Muscle layer of colon (tissue), 2 donors: ENCODE data around the gene CLDND1.

Experiments used
- H3K27ac ChIP-seq: one replicate; pipeline ENCODE4 v1.7.0; 2013; ENCODE audit warnings: low read depth, mild to moderate bottlenecking, low read length, moderate library complexity
- H3K27me3 ChIP-seq, 2 donors: one replicate each; pipeline ENCODE4 v1.7.0; 2013; ENCODE audit warnings: low read length in 2 of 2, mild to moderate bottlenecking in 2 of 2; ENCODE audit not compliant: insufficient read depth in 2 of 2, control insufficient read depth in 1 of 2
- H3K36me3 ChIP-seq: one replicate; pipeline ENCODE4 v1.7.0; 2013; ENCODE audit warnings: mild to moderate bottlenecking, low read length; ENCODE audit not compliant: insufficient read depth
- H3K4me1 ChIP-seq: one replicate; pipeline ENCODE4 v1.7.0; 2013; ENCODE audit warnings: mild to moderate bottlenecking, low read length; ENCODE audit not compliant: insufficient read depth
- H3K4me3 ChIP-seq, 2 donors: one replicate each; pipeline ENCODE4 v1.7.0; 2013; ENCODE audit warnings: low read length in 2 of 2, low read depth in 1 of 2, mild to moderate bottlenecking in 1 of 2, moderate library complexity in 1 of 2
- H3K9ac ChIP-seq: one replicate; pipeline ENCODE4 v1.7.0; 2013; ENCODE audit warnings: low read length
- H3K9me3 ChIP-seq: one replicate; pipeline ENCODE4 v1.7.0; 2013; ENCODE audit warnings: mild to moderate bottlenecking, low read length
- donor health status: abdominal sarcoma.
- donor health status: Adenocarcinoma of cecum.

CLDND1 gene

DNA sequence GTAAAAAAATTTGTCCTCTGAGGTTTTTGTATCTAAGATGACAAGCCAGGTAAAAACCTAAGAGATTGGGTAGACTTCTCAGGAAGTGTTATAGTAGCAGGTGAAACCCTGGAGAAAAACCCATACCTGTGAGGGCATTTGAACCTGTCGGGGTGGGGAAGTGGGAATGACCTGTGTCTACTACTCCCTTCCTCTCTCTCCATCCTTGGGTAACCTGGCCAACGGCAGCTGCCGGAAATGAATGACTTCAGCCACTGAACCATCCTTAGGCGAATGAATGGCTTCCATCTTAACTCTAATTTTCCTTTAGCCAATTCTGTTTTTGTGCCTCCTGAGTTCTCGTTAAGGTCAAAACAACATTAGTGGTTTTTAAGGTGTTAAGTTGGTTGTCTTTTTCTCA, 25.8 kb upstream of the CLDND1 start:
- H3K4me3 ChIP-seq: no peak overlapping the region
- no peak overlapping the region for H3K9ac ChIP-seq
- no peaks in the 10 kb centered on the region for H3K36me3 ChIP-seq
- H3K27me3 ChIP-seq: no peaks in the 10 kb centered on the region
- no peak overlapping the region for H3K27ac ChIP-seq
- H3K4me1 ChIP-seq: no peaks in the 10 kb centered on the region
- no peaks in the 10 kb centered on the region for H3K9me3 ChIP-seq

DNA sequence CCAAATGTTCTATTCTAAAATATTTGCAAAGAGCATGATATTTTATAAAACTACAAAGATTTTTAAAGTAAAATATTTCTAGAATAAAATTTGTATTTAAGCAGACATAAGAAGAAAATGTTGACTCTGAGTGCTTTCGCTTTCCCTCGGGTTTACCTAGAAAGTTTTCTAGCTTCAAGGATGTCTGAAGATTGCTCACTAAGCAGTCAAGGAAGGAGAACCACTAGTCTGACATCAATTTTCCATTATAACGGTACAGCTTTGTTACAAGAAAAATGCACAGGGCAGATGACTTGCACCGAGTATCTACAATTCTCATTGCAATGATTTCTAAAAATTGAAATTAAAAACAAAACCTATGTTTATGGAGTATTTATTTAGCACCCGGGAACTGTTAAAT, 23.2 kb upstream of the CLDND1 start:
- Histone ChIP-seq H3K27me3 (no peaks in the 10 kb centered on the region), H3K4me1 (no peaks in the 10 kb centered on the region), H3K9me3 (no peaks in the 10 kb centered on the region), H3K27ac (no peak overlapping the region), H3K4me3 (no peak overlapping the region), H3K36me3 (no peaks in the 10 kb centered on the region), H3K9ac (no peak overlapping the region)

DNA sequence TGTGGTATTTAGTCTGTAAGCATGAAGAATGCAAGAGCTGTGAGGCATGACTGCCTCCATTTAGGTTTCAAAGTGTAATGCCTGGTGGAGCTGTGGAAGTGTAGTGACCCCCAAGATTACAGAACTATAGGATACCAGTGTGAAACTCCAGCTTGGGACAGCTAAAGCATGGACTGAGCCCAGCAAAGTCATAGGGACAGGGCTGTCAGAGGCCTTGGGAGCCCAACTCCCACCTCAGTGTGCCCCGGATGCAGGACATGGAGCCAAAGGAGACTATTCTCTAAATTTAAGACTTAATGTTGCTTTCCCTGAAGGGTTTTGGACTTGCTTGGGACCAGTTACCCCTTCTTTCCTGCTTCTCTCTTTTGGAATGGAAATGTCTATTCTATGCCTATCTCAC, 19.9 kb upstream of the CLDND1 start:
- no peaks in the 10 kb centered on the region for H3K36me3 ChIP-seq
- no peak overlapping the region for H3K27ac ChIP-seq
- no peaks in the 10 kb centered on the region for H3K27me3 ChIP-seq
- no peaks in the 10 kb centered on the region for H3K9me3 ChIP-seq
- H3K4me3 ChIP-seq: no peak overlapping the region
- H3K9ac ChIP-seq: no peak overlapping the region
- H3K4me1 ChIP-seq: no peaks in the 10 kb centered on the region

DNA sequence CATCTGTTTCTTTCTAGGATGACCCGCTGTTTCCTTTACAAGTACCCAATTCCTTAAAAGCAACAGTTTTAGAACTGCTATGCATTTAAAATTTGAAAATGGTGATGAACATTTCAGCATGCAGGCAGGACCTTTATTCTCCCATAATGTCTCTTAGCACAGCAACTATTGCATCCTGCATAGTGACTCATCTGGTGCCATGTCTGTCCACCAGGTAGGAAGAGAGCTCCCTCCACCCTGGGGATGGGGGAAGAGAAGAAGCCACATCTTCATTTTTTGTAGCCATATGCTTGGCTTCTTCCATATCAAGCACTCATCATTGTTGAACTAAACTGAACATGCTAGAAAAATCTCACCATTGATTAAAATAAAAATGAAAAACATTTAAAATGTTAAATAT, 19.0 kb upstream of the CLDND1 start:
- Histone ChIP-seq H3K9me3 (no peaks in the 10 kb centered on the region), H3K4me1 (no peaks in the 10 kb centered on the region), H3K9ac (no peak overlapping the region), H3K36me3 (no peaks in the 10 kb centered on the region), H3K27me3 (no peaks in the 10 kb centered on the region), H3K4me3 (no peak overlapping the region), H3K27ac (no peak overlapping the region)

DNA sequence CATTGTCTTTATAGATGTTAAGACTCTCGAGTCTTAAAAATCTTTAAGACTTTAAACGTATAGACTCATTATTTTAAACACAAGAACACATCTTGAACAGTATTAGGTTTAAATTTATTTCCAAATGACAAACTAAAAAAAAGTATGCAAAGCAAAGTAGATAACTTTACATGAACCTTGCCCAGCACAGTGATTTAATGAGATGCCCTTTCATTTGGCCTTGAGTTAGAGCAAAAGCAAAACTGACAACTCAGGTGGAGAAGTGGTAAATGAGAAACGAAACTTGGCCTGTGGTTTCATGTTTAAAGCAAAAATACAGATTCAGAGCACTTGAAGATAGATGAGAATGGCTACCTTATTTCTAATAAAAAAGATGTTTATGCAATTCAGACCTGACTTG, 17.6 kb upstream of the CLDND1 start:
- Histone ChIP-seq H3K27ac (no peak overlapping the region), H3K9me3 (no peaks in the 10 kb centered on the region), H3K4me1 (no peaks in the 10 kb centered on the region), H3K9ac (no peak overlapping the region), H3K4me3 (no peak overlapping the region), H3K36me3 (no peaks in the 10 kb centered on the region), H3K27me3 (no peaks in the 10 kb centered on the region)

DNA sequence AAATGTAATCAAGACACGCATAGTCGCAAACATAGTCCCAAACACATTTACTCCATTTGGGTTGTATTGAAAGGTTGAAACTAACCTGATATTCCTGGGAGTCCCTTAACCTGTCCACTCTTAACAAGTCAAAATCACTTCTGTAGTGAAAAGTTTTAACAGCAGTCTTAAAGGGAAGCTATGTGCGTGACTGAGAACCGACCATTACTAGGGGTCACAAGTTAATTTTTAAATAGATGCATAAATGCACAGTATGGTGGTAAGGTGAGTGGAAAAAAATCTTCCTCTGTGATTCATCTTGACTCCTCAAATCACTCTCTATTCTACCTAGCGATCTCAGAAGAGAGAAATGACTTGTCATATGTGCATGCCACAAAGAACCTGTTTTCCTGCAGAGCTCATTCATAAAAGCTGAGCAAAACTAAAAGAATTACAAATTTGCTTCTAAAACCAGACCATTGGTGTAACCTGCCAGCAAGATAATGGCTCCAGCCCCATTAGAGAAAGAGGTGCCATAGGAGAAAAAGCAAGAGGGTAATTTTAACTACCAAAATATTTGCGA, 13.8 kb upstream of the CLDND1 start:
- Histone ChIP-seq H3K27ac (no peak overlapping the region), H3K4me3 (no peak overlapping the region), H3K9me3 (no peaks in the 10 kb centered on the region), H3K27me3 (no peaks in the 10 kb centered on the region), H3K4me1 (no peaks in the 10 kb centered on the region), H3K9ac (no peak overlapping the region), H3K36me3 (no peaks in the 10 kb centered on the region)

DNA sequence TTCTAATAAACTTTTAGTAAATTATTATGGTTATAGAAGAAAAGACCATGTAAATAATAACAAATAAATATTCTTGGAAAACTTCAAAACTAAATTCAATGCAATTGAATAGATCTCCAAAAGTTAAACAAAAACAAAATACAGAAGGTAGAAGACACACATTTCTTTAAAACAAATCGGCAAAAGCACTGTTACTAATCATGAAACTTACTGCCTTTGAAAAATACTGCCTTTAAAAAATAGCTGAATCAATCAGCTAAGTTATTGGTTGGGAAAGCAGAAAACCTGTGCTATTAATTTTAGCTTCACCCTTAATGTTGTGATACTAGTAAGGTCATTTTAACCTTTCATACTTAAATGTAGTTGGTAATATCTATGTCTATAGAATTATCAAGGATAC, 12.0 kb upstream of the CLDND1 start:
- H3K9ac ChIP-seq: no peak overlapping the region
- H3K27ac ChIP-seq: no peak overlapping the region
- no peaks in the 10 kb centered on the region for H3K36me3 ChIP-seq
- H3K9me3 ChIP-seq: no peaks in the 10 kb centered on the region
- no peaks in the 10 kb centered on the region for H3K4me1 ChIP-seq
- H3K27me3 ChIP-seq: no peaks in the 10 kb centered on the region
- H3K4me3 ChIP-seq: no peak overlapping the region

DNA sequence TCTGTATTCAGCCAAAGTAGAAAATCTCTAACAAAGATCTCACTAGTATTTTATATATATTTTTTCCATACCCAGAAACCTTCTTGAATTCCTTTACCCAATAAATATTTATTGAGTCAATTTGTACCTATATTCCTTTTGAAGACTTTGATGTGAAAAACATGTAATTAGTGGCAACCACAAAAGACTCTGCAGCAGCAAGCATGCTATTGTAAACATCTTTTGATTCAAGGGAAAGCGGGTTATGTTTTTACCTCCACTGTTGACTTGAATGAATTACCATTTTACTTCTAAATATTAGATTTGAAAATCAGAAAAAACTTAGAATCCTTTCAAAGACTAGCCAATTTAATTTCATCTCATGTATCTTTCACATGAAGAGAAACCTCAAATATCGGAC, 11.5 kb upstream of the CLDND1 start:
- Histone ChIP-seq H3K36me3 (no peaks in the 10 kb centered on the region), H3K9me3 (no peaks in the 10 kb centered on the region), H3K4me3 (no peak overlapping the region), H3K27me3 (no peaks in the 10 kb centered on the region), H3K27ac (no peak overlapping the region), H3K4me1 (no peaks in the 10 kb centered on the region), H3K9ac (no peak overlapping the region)

DNA sequence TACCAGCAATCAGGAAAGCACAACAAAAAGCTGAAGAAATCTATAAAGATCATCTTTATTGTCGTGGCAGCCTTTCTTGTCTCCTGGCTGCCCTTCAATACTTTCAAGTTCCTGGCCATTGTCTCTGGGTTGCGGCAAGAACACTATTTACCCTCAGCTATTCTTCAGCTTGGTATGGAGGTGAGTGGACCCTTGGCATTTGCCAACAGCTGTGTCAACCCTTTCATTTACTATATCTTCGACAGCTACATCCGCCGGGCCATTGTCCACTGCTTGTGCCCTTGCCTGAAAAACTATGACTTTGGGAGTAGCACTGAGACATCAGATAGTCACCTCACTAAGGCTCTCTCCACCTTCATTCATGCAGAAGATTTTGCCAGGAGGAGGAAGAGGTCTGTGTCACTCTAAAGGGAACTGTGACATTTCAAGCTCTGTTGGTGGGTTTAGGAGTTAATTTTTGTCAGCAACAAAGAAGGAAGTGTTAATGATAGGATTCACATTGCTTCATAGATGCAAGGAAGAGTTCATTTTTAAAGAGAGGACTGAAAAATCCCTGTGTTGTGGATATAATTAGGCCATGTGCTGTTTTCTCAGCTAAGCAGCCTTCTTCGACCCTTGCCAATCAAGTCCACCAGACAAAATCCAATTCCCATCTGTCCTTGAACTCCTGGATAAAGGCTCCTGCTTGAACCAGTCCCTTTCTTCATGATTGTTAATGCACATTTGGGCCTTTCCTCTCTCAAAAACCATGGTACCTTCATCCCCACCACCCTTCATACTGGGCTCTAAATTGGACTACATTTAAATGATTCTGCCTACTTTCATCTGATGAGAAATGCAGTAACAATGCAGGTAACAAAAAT, 10.2 kb upstream of the CLDND1 start:
- H3K9ac ChIP-seq: no peak overlapping the region

DNA sequence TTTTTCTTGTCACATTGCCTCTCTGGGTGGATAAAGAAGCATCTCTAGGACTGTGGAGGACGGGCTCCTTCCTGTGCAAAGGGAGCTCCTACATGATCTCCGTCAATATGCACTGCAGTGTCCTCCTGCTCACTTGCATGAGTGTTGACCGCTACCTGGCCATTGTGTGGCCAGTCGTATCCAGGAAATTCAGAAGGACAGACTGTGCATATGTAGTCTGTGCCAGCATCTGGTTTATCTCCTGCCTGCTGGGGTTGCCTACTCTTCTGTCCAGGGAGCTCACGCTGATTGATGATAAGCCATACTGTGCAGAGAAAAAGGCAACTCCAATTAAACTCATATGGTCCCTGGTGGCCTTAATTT, 9.6 kb upstream of the CLDND1 start:
- Histone ChIP-seq H3K4me1 (no peaks in the 10 kb centered on the region), H3K4me3 (no peak overlapping the region), H3K27me3 (no peaks in the 10 kb centered on the region), H3K36me3 (no peaks in the 10 kb centered on the region), H3K9me3 (no peaks in the 10 kb centered on the region), H3K9ac (no peak overlapping the region), H3K27ac (no peak overlapping the region)

More for the DNA sequence above, 10.2 kb upstream of the CLDND1 start:
- H3K36me3 ChIP-seq: no peaks in the 10 kb centered on the region
- H3K4me3 ChIP-seq: no peak overlapping the region
- H3K4me1 ChIP-seq: no peaks in the 10 kb centered on the region
- no peaks in the 10 kb centered on the region for H3K9me3 ChIP-seq
- H3K27ac ChIP-seq: no peak overlapping the region
- H3K27me3 ChIP-seq: no peaks in the 10 kb centered on the region

DNA sequence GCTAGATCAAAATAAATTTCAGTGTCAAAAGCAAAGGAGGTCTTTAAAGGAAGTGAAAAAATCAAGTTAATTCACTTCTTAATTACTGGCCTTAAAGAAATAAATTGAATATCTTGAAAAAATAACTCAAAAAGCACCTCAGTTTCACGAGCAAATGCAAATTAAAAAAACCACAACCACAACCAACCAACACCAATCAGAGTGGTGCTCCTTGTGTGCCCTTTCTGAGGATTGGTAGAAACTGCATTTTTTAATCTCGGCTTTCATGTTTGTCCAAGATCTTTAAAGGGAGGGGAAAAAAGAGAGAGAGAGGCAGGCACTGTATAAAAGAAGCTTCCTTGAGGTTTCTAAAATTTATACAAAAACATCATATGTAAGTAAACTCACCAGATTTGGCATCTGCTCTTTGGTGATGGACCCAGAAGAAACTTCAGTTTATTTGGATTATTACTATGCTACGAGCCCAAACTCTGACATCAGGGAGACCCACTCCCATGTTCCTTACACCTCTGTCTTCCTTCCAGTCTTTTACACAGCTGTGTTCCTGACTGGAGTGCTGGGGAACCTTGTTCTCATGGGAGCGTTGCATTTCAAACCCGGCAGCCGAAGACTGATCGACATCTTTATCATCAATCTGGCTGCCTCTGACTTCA, 9.0 kb upstream of the CLDND1 start, which contains the start of gene GPR15:
Gene GPR15 (plus strand): TSS at position 357 of the 653 bp plus-strand sequence. CDS start 56 bp downstream, at position 413.
- Histone ChIP-seq H3K27ac (no peak within 1 kb of the TSS), H3K27me3 (no peaks in the 10 kb centered on the region), H3K36me3 (no peaks in the 10 kb centered on the region), H3K4me3 (no peak within 1 kb of the TSS), H3K9ac (no peak within 1 kb of the TSS), H3K4me1 (no peaks in the 10 kb centered on the region), H3K9me3 (no peaks in the 10 kb centered on the region)
